Central memory CD4-positive, alpha-beta T cell (primary cell): ENCODE measurements around the gene RAP1GAP.

ENCODE experiments used
- DNase-seq: peaks from one replicate; pipeline ENCODE4 v3.0.0; 2022

The RAP1GAP gene

DNA sequence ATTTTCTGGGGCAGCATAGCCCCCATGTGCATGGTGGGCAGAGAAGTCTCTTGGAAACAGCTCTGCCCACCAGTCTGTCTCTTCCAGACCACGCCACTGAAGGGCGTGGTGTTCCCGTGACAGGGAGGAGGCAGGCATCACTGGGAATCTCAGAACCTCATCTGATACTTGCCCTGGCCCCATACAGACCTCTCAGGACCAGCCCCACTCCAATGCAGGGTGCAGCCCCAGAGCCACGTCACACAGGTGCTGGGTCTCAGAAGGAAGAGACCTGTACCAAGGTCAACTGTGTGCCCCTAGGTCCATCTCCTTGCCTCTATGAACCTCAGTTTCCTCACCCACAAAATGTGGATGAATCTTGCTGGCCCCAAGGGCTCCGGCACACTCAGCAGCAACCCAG, 7.3 kb downstream of the RAP1GAP start:
- DNase-seq: no peak

DNA sequence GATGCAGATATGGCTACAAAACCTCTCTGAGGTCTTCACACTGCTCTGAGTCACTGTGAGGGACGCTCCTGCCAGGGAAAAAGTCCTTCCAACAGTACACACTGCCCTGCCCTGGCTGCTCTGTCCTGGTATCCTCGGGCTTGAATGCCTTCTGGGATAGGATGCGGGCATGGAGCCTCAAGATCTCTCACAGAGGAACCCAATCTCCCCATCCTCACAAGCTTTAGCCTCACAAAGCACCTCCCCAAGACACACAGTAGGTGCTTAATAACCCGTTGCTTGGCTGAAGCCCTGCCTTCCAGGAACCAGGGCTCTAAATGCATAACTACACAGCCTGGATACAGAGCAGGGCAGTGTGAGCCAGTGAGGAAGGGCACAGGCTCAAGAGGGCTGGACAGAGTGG, 9.2 kb downstream of the RAP1GAP start:
- no peak for DNase-seq

DNA sequence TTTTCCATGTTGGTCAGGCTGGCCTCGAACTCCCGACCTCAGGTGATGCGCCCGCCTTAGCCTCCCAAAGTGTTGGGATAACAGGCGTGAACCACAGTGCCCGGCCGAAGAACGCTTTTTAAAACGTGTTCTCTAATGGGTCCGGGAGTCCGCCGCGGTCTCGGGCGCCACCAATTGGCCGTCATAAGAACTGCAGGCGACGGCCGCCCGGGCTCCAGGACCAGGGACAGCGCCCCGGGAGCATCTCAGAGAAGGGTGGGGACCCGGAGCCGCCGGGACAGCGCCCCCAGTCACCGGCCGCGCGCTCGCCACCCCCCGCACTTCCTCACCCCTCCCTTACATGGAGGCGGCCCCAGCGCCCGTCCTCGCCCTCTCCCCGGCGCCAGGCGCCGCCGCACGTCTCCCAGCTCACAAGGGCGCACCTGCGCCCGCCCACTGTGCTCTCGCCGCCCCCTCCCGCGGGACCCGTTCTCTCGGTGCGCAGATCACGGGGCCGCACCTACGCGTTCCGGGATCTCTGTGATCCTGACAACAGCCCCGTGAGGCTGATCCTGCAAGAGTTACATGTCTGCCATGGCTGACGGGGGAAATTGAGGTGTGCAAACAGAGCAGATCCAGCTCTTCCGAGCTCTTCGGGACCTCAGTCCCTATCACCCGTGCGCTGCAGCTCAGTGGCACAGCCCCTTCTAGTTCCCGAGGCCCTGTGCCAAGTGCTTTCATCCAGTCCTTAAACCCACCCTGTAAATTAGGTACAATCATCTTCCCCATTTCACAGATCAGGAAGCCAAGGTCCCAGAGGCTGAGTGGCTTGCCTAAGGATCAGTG, 9.8 kb downstream of the RAP1GAP start:
- DNase-seq: peak; percentile 81

DNA sequence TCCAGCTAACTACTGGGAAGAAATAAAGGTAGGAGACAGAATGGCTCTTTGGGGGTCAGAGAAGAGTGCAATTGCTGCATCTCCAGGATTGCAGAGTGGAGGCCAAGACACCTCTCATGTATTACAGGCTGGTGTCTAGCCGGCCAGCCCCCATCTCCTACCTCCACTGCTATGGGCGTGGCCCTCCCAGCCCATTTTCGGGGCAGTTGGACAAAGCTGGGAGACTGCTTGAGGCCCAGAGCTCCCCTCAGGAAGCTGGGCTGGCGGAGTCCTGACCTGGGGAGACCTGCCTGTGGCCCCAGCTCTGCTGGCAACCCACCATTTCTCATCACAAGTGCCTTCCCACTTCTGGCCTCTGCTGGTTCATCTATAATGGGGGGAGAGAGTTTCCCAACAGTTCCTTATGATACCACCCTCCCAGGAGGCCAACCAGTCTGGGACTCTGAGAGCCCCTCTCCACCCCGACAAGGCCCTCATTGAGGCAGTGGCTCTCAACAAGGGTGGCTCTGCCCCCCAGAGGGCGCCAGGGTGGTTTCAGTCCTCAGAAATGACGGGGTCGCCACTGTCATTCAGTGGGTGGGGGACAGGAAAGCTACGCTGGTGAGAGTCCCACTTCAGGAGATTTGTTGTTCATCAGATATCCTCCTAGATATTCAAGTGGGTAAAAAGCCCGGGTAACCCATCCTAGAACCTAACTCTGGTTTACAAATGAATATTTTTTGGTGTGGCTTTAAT, 11.5 kb downstream of the RAP1GAP start:
- DNase-seq: no peak

DNA sequence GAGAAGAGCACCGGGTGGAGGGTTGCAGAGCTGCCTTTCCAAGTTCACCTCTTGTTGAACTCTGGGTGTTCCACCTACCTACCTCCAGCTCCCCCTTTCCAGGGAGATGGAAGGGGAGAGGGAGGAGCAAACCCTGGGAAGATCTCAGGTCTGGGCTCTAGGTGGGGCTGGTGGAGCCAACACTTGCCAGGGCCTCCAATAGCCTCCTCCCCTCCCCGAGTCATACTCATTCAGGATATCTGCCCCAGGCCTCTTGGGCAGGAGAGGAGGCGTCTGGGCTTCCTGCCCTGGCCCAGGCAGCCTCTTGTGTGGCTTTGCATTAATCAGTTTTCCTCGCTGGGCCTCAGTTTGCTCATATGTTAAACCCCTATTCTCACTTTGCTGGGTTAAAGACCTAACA, 13.4 kb downstream of the RAP1GAP start:
- DNase-seq: no peak

DNA sequence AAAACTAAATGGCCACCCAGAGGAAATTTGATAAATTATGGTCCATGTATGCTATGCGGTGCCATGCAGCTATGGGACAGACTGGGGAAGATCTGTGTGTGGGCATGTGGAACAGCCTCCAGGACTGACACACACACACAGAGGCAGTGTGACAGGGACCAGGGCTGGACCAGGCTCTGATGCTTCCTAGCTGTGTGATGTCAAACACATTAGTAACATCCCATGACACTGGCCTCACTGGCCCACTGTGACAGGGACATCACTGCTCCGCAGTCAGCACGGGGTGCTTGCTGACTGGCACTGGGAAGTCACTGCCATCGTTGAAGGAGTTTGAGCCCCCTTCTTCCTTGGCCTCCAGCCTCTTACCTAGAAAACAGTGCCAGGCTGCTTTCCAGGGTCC, 13.9 kb downstream of the RAP1GAP start:
- no peak for DNase-seq

DNA sequence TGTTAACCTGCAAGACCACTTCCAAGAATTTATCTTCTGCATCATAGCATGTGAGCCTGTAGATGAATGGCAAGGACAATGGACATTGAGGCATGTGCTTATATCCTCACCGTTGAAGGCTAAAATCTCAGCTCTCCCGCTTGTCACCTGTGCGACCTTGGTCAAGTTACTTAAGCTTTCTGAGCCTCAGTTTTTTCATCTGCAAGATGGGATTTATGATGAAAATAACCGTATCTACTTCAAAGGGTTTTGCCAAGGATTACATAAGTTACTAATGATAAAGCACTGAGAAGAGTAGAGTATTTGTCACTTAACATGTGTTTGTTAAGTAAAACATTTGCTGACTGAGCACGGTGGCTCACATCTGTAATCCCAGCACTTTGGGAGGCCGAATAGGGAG, 14.9 kb downstream of the RAP1GAP start:
- no peak for DNase-seq

DNA sequence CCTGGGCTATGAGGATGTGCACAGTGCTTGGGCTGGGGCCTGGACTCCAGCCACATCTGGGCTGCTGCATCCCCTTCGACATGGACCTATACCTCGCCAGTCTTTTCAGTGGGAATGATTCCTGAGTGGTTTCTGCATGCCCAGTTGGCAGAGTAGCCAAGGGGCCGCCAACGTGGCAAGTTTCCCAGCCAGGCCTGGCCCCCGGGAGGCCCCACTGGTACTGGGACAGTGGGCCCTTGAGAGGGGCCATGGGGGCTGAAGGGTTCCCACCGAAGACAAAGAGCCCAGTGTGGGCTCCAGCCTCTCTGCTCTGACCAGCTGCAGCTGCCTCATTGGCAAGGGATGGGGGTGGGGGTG, 15.4 kb downstream of the RAP1GAP start:
- DNase-seq: no peak

DNA sequence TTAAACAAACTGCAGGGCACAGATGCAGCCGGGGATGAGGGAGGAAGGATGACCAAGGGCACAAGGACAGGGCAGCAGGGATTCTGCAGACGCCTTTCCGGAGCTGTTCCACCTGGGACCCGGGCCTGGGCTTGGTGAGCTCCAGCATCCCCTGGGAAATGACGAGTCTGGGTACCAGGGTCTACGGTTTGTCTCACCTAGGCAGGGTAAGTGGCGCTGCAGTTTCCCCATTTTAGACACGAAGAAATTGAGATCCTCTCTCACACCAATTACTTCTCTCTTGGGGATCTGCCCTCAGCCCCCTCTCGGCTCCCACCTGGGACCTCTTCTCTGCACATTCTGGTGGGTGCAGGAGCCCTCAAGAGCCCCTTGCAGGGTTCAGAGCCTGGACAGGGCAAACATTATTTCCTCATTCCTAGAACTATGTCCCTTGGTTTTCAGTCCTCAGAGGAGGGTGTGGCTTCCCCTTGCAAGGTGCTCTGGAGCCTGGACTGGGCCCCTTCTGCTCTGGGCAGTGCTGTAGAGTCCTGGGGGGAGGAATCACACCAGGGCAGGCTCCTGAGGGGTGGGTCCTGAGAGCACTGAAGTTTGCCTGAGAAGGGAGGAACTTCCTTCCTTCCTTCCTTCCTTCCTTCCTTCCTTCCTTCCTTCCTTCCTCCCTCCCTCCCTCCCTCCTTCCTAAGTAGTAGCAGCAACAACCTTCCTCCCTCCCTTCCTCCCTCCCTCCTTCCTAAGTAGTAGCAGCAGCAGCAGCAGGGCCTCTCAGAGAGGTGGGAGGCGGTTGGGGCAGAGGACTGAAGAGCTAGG, 16.0 kb downstream of the RAP1GAP start:
- DNase-seq: no peak

DNA sequence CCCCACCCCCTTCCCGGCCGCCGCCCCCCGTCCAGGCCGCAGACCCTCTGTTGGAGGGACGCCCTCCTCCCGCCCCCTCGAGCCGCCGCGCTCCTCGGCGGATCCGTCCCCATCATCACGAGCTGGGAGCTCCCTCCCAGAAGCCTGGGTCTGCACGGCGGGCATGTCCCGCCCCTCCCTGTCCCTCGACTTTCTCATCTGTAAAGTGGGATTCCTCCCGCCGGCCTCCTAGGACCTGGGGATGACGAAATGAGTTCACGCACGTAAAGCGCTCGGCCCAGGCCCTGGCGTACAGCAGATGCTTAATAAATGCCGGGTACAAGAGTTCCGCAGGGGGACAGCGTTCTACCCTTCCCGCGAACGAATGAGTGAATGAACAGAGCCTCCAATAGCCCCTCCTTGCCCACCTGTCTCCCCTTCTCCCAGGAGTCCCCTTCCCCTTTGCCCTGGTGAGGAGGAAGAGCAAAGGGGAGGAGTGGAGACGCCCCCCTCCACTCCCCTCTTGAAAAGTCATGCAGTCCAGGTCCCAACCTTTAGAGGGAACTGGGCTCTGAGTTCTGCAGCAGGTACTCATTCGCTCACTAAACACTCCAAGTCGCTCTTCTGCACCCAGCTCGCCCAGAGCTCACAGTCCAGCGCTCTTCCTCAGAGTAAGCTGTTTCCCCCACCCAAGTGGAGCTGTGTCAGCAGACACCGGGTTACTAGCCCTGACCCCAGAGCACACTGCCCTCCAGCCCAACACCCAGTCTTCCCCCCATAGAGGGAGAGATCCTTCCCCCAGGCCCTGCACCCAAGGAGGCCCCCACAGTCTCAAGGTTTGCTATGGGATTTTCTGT, 16.8 kb downstream of the RAP1GAP start:
- DNase-seq: no peak

DNA sequence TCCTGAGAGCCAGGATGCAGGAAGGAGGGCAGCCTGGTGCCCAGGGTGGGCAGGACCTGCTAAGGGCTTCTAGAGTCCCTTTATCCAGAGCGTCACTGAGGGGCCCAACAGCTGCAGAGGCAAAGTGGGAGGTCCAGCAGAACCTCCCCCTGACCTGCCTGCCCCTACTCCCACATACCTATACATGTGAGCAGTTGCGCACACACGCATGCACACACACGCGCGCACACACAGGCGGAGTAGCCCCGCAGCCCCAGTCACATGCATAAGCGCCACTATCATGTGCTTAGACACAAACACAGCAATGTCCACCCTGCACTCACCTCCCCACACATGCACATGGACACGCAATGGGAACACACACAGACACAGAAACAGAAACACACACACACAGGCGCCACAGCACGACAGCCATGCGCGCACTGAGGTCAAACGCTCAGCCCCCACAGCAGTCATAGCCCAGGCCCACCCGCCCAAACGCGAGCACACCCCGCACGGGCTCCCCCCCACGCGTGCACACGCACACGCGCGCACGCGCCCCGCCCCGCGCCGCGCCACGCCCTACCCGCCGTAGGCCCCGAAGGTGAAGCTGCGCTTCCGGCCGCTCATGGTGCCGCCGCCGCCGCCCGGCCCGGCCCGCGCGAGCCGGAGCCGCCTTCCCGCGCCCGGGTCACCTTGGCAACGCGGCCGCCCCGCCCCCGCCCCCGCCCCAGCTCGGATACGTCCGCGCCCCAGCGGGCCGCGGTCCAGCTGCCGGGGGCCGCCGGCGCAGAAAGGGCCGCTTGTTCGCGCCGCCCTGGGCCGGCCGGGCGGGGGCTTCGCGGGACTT, 17.7 kb downstream of the RAP1GAP start:
- peak; percentile 48 for DNase-seq

DNA sequence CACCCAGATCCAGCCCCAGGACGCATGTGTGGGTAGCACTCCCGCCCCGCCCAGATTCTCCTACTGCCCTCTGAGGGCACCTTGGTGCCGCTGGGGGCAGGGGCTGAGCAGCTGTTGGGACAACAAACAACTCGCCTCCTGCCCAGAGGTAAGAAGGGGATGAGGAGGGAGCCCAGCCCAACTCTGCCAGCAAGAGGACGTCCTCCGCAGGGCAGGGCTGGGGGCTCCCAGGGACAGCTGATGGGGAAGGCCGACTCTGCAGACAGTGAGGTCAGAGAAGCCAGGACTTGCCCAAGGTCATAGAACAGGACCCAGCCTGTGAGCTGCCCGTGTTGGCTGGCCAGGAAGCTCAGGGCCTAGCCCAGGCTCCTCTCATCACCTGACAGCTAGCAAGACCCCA, 18.8 kb downstream of the RAP1GAP start:
- DNase-seq: no peak

DNA sequence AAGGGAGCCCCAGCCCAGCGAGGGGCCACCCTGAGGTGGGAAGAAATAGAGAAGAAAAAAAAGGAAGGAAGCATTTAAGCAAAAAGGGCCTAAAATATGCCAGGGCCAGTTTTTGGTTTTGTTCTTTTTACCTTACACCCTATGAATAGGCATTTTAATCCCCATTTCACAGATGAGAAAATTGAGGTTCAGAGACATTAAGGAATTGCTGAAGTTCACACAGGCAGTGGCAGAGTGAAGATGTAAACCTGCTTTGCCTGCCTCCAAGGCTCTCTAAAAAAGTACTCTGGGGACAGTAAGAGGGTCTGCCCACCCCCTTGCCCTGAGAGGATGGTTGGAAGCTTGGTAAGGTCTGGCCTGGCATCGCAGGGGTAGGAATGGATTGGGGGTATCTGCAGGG, 19.8 kb downstream of the RAP1GAP start:
- DNase-seq: no peak

DNA sequence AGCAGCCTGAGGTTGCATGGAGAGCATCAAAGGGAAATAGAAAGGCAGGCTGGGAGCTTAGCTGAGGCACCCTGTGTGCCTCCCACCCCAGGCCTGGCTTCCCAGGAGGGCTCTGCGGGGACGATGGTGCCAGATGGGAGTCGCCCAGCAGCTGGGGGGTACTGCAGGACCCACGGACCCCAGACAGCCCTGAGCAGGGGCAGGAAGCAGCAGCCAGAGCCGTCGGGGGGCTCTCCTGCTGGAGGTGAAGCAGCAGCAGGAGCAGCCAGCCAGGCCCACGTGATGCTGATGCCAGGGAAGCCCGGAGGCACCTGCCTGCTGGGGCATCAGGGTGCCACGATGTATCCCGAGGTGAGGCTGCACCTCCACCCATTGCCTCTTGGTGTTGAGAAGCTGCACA, 20.4 kb downstream of the RAP1GAP start:
- no peak for DNase-seq

DNA sequence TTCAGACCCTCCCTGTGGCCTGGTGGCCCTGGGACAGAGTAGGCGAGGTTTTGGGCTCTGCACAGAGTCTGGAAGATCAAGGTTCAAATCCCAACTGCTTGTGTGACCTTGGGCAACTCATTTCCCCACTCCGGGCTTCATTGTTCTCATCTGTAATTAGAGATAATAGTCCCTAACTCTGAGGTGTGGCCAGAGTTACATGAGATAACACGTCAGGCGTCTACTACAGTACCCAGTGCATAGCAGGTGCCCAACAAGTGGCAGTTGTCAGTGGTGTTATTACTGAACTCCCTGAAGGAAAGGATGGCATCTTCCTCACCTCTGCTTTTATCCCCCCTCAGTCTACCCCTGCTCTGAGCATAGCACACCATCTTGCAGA, 20.8 kb downstream of the RAP1GAP start:
- DNase-seq: no peak

DNA sequence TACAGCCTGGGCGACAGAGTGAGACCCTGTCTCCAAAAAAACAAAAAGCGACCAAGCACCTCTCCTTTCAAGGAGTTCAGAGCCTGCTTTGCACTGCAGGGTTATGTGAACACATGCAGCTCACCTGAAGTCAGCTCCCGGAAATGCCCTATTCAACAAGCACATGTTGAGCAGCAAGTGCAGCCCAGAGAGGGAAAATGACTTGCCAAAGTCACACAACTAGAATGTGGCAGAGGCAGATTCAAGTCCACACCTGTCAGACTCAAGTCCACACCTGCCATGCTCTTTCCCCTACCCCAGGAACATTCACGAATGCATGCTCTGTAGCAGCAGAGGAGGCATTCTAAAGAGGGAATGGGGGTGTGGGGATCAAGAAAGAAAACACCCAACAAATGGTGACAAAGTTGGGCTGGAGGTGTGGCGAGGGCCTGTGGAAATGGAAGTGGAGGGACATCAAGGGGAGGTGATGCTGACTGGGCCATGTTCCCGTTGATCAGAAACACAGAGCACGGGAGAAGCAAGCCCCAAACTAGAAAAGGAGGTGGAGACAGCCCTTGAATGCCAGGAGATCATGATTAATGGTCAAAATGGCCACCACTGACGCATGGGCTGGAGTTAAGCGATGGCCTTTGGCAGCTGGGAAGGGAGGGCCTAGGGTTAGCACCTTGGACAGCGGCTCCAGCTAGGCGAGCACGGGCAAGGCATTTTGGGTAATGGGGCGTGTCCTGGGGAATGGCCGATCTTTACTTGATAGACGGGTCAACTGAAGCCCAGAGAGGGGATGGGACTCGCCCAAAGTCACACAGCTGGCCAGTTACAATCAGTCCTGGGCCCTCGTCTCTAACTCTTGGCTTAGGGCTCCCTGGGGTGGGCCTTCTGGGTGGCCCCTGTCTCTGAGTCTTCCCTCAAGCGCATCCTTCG, 21.5 kb downstream of the RAP1GAP start:
- no peak for DNase-seq

DNA sequence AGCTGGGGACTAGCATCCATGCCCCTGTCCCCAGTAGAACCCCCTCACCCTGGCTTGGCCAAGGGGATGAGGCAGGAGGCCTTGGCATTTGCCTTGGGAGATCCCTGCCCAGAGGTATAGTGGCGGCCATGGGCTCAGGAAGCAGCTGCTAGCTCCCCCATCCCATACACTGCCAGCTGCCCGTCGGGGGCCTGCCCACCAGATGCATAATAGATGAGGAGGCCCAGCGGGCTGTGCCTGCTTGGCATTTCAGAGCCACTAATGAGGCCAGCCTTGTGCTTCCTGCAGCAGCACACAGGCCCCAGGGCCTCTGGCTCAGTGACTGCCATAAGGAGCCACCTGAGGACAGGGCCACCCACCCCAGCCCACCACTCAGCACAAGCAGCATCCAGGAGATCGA, 23.6 kb downstream of the RAP1GAP start:
- DNase-seq: no peak

DNA sequence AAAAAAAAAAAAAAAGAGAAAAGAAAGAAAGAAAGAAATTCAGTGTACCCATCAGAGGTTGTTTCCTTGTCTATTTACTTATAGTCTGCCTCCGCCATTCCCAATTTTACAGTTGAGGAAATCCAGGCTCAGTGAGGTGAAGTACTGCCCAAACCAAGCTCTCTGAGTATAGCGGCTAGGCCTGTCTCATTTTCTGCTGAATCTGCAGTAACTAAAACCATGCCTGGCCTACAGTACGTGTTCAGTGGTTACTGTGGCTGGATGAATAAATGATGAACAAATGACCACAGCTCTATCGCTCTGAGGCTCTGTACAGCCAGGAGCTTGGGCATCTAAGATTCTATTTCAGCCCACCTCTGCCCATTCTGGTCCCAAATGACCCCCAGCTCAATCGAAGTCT, 24.3 kb downstream of the RAP1GAP start:
- no peak for DNase-seq

DNA sequence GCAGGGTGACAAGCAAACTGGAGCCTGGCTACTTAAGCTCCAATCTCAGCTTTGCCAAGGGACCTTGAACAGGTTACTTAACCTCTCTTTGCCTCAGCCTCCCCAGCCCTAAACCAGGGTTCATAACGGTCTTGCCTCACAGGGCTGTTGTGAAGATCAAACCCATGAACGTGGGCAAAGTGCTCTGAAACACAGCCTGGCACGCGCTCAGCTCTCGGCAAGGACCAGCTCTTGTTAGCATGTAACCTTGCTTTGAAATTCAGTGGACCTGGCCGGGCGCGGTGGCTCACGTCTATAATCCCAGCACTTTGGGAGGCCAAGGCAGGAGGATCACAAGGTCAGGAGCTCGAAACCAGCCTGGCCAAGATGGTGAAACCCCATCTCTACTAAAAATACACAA, 24.8 kb downstream of the RAP1GAP start:
- no peak for DNase-seq

DNA sequence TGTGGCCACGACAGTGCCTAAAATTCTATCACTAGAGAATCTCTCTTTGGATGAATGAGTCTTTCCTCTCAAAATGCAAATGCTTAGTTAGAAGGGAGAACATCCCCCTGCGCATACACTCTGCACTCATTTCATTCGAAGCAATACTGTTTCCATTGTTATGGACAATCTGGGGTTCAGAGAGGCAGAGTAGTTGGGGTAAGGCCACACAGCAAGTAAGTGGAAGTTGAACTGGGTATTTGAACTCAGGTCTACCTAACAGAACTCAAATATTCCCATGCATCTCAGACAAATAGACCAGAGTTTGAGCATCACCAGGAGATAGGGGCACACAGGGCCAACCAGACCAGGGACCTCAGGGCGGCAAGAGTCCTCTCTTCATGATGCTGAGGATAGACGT, 25.5 kb downstream of the RAP1GAP start:
- DNase-seq: no peak
